Vagina (tissue), 2 donors: ENCODE measurements around the gene TMEM273. TPM values are rescaled to one million over a fixed set of nuclear protein-coding genes. Genes with fewer than 3 reads are reported as not detected.

Experiments used
- DNase-seq, 2 donors: peaks; one replicate each; pipeline ENCODE4 v3.0.0-alpha.2; 2017; ENCODE audit errors: extremely low spot score in 2 of 2
- H3K27ac ChIP-seq: fragments of 200-600 bp; sonication (generic); one replicate; pipeline ENCODE4 v1.5.1; 2019
- H3K27me3 ChIP-seq: fragments of 200-600 bp; sonication (generic); one replicate; pipeline ENCODE4 v1.5.1; 2019
- H3K36me3 ChIP-seq, 2 donors: fragments of 200-600 bp; sonication (generic); one replicate each; pipeline ENCODE4 v1.5.1; 2017 to 2019
- H3K4me1 ChIP-seq: fragments of 200-600 bp; sonication (generic); one replicate; pipeline ENCODE4 v1.5.1; 2019
- H3K4me3 ChIP-seq, 2 donors: fragments of 200-600 bp; sonication (generic); 1 replicate in 1 of 2; 2 replicates in 1 of 2; pipeline ENCODE4 v1.5.1; 2016 to 2019
- H3K9me3 ChIP-seq: fragments of 200-600 bp; sonication (generic); one replicate; pipeline ENCODE4 v1.5.1; 2019
- CTCF ChIP-seq, 3 experiments: fragments of 450-650 bp in 2 of 3; fragments of 200-600 bp in 1 of 3; sonication (generic) in 1 of 3; IDR thresholded peaks; one replicate each; pipeline ENCODE4 v1.5.1; 2017 to 2019; ENCODE audit warnings: antibody characterized with exemption in 3 of 3, mild to moderate bottlenecking in 2 of 3, moderate library complexity in 2 of 3
- POLR2A ChIP-seq, 2 donors: fragments of 450-650 bp; IDR thresholded peaks; one replicate each; pipeline ENCODE4 v1.6.1; 2017; ENCODE audit warnings: antibody characterized with exemption in 2 of 2, mild to moderate bottlenecking in 2 of 2, moderate library complexity in 2 of 2
- POLR2AphosphoS5 ChIP-seq, 2 donors: sonication (generic); formaldehyde crosslinking; IDR thresholded peaks; one replicate each; pipeline ENCODE4 v1.9.0; 2017; ENCODE audit warnings: antibody characterized with exemption in 2 of 2, mild to moderate bottlenecking in 2 of 2, low read depth in 1 of 2; ENCODE audit not compliant: insufficient read depth in 1 of 2
- intact Hi-C: fragments of 100-400 bp; cut with DNase I; formaldehyde crosslinking; loops from one replicate; pipeline ENCODE4 v1.15.1; 2023
- total RNA-seq: library from RNA; depleted of rRNA; stranded (reverse); fragments of >200 nt; gene quantifications from one replicate; pipeline ENCODE4 v1.2.3, GENCODE V29; 2016

TMEM273 gene
- total RNA-seq, 1 donor from 2014 or later = 17.9 TPM

DNA sequence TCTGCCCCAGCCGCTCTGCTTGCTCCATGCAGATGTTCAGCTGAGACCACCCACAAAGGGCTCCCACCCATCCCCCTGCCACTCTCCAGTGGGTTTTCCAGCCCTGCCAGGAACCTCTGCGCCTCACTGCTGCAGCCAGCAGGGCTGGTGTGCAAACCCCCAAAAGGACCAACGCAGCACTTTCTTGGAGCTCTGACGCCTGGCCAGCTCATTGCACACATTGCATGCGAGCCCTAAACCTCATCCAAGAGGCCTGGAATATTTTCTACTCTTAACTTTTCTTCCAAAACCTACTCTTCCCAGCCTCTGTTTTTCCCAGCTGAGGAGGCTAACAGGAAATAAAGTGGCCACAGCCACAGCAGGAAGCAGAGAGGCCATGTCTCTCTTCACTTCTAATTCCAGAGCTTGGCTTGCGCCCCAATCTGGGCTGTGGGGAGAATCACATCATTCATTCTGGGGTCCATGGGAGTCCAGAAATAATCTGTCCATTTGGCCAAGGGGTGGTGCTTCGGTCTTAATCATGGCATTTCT lies 49.8 kb downstream of the TMEM273 start:
- no peaks in the 10 kb centered on the region for H3K36me3 ChIP-seq
- H3K4me3 ChIP-seq = no peak overlapping the region
- no peaks in the 10 kb centered on the region for H3K9me3 ChIP-seq
- intact Hi-C loops = no loop called here
- DNase-seq = peak in 1 of 2 donors; percentile 46
- no peaks in the 10 kb centered on the region for H3K27me3 ChIP-seq
- TF ChIP-seq CTCF (IDR thresholded peaks at IDR 0.05) (no peak), POLR2A (IDR thresholded peaks at IDR 0.05) (no peak), POLR2AphosphoS5 (IDR thresholded peaks at IDR 0.05; ENCODE audit: insufficient read depth in 1 of 2, low read depth in 1 of 2) (no peak)
- H3K4me1 ChIP-seq = peaks cover 39% of the 10 kb centered on the region
- peak overlapping the region; percentile 81 for H3K27ac ChIP-seq

DNA sequence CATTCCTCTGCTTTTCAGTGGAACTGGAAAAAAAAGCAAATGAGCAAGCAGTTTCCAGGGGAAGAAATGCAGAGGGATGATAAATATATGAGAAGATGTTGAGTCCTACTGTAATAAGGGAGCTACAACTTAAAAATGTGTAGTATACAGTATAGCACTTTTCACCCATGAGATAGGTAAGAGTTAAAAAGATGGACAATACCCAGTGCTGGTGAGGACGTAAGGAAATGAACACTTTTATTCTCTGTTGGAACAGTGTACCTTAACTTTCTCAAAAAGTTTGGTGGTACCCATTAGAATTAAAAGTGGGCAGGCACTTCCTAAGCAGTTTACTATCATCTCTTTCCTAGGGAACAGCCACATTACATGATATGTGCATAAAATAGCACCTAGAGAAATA lies 51.7 kb downstream of the TMEM273 start:
- intact Hi-C loops = no loop called here
- peaks cover 38% of the 10 kb centered on the region for H3K4me1 ChIP-seq
- H3K36me3 ChIP-seq = no peaks in the 10 kb centered on the region
- no peaks in the 10 kb centered on the region for H3K9me3 ChIP-seq
- no peak for TF ChIP-seq CTCF (IDR thresholded peaks at IDR 0.05)
- no peak for DNase-seq
- H3K27me3 ChIP-seq = no peaks in the 10 kb centered on the region
- H3K4me3 ChIP-seq = no peak overlapping the region
- peak overlapping the region; percentile 69 for H3K27ac ChIP-seq

DNA sequence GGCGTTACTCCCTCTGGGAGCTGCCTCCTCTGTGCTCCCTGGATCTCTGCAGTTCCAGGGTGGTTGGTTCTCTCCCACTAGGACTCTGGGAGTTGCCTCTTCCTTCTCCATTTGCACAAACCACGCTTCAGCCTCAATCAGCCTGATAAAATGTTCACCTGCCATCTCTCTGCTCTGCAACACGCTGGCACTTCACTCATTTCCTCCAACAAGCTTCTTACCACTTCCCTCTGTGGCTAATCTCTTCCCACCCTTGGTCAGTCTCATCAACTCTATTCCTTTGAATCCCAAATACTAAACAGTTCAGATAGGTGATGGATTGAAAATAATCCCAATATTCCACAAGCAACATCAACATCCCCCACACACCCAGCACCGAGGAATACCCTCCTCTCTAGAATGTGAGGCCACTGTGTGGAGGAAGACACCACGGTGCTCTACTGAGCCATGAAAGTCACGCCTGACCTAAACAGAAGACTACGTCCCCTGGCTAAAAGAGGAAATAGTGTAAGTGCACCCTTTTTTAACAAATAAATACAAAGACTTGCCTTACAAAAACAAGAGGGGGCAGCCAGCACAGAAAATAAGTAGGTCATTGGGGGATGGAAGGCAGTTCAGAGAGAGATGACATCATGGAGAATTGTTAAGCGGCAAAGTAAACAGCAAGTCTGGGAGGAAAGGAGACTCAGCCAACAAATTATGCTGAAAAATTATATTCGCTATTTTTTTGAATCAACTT lies 52.4 kb downstream of the TMEM273 start:
- no peak overlapping the region for H3K4me3 ChIP-seq
- peaks cover 35% of the 10 kb centered on the region for H3K4me1 ChIP-seq
- intact Hi-C loops = no loop called here
- no peaks in the 10 kb centered on the region for H3K9me3 ChIP-seq
- TF ChIP-seq CTCF (IDR thresholded peaks at IDR 0.05) = no peak
- peak in 1 of 2 donors; percentile 54 for TF ChIP-seq POLR2AphosphoS5 (IDR thresholded peaks at IDR 0.05; ENCODE audit: insufficient read depth in 1 of 2, low read depth in 1 of 2)
- no peak for TF ChIP-seq POLR2A (IDR thresholded peaks at IDR 0.05)
- DNase-seq = peak in 1 of 2 donors; percentile 40
- no peaks in the 10 kb centered on the region for H3K27me3 ChIP-seq
- peak overlapping the region; percentile 69 for H3K27ac ChIP-seq
- no peaks in the 10 kb centered on the region for H3K36me3 ChIP-seq

GRCh38 chr10:49134327-49134726 lies 53.9 kb downstream of the TMEM273 start:
- no peaks in the 10 kb centered on the region for H3K9me3 ChIP-seq
- no peaks in the 10 kb centered on the region for H3K36me3 ChIP-seq
- no peak for TF ChIP-seq POLR2A (IDR thresholded peaks at IDR 0.05)
- TF ChIP-seq POLR2AphosphoS5 (IDR thresholded peaks at IDR 0.05; ENCODE audit: insufficient read depth in 1 of 2, low read depth in 1 of 2) = no peak
- no peak for TF ChIP-seq CTCF (IDR thresholded peaks at IDR 0.05)
- peaks cover 23% of the 10 kb centered on the region for H3K4me1 ChIP-seq
- no peak overlapping the region for H3K4me3 ChIP-seq
- intact Hi-C loops = no loop called here
- no peaks in the 10 kb centered on the region for H3K27me3 ChIP-seq
- H3K27ac ChIP-seq = no peak overlapping the region
- no peak for DNase-seq

DNA sequence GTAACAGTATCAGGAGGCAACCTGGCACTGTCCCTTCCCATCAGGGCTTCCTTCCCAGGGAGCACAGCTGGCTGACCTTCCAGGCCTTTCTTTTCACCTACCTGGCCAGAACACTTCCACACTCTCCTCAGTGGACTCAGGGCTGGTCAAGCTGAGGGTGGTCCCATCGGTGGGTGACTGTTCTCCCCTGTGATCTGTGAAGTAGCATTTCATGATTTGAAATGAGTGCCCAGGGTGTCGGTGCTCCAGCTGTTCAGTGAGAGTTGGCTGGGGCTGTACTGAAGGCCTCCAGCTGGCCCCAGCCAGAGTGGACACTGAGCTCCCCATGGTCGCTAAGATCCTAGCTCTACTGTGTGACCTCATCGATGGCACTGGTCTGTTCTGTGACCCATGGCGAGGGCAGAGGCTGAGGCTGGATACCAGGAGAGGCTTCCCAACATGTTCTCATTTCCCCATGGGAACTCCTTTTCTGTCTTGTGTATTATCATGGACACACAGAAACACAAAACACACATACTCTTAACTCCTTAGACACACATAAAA lies 54.4 kb downstream of the TMEM273 start, which contains the start of gene FAM170B:
Gene FAM170B, minus strand, starts transcription at position 316 of the 543 bp plus-strand sequence. Its CDS starts 103 bp downstream, at position 213.
- Histone ChIP-seq H3K27ac (peak within 1 kb of the TSS; percentile 69), H3K27me3 (no peaks in the 10 kb centered on the region), H3K9me3 (no peaks in the 10 kb centered on the region), H3K4me1 (peaks cover 17% of the 10 kb centered on the region), H3K36me3 (no peaks in the 10 kb centered on the region), H3K4me3 (no peak within 1 kb of the TSS)
- TF ChIP-seq POLR2AphosphoS5 (IDR thresholded peaks at IDR 0.05; ENCODE audit: insufficient read depth in 1 of 2, low read depth in 1 of 2) (no peak), CTCF (IDR thresholded peaks at IDR 0.05) (no peak), POLR2A (IDR thresholded peaks at IDR 0.05) (no peak)
- intact Hi-C loops = no loop called here
- no peak for DNase-seq
